Activated CD8-positive, alpha-beta memory T cell treated with anti-CD3 and anti-CD28 coated beads, Interleukin-2, amount 50 U/mL, for 4 hours (primary cell): ENCODE results near the gene ONECUT2.

Source experiments
- DNase-seq: peaks from one replicate; pipeline ENCODE4 v3.0.0-alpha.2; 2020

Gene ONECUT2

DNA sequence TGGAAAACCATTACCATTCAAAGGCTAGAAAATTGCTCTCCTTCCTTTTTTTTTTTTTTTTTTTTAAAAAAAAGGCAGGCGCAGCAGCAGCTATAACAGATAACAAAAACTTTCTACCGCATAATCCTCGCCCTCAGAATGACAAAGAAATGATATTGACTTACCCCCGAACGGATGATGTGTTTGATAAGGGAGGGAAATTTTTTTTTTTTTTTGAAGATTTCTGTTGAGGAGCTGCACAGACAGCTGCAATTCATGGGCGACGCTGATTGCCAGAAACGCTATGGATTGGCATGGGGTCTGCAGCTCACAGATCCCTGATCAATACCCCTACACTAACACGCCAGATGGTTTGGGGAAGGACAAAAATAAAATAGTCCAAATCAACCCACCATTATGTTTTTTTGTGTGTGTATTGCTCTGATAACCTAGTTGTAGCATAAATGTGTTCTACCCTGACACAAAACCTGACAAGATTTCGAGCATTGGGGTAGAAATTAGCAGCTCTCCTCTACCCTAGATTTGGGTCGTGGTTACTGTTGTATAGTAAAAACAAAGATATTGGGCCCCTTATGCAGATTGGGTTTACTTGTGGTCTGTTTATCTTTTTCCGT lies 3.6 kb upstream of the ONECUT2 start:
- no peak for DNase-seq

DNA sequence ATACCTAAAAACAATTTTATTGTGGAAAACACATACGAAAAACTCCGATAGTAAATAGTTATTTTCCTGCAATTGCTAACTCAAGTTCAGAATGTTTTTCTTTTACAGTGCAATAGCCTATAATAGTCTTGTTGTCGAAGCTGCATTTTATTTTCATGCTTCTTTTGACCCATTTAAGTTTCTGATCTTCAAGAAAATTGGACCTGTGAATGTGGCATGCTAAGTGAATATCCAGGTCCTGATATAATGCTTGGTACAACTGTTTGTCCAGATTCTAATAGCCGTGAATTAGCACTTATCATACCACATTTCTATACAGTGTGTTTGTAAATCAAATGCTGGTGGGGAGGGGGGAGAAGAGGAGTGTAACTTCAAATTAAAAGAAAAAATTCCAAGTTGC lies 3.0 kb upstream of the ONECUT2 start:
- no peak for DNase-seq

DNA sequence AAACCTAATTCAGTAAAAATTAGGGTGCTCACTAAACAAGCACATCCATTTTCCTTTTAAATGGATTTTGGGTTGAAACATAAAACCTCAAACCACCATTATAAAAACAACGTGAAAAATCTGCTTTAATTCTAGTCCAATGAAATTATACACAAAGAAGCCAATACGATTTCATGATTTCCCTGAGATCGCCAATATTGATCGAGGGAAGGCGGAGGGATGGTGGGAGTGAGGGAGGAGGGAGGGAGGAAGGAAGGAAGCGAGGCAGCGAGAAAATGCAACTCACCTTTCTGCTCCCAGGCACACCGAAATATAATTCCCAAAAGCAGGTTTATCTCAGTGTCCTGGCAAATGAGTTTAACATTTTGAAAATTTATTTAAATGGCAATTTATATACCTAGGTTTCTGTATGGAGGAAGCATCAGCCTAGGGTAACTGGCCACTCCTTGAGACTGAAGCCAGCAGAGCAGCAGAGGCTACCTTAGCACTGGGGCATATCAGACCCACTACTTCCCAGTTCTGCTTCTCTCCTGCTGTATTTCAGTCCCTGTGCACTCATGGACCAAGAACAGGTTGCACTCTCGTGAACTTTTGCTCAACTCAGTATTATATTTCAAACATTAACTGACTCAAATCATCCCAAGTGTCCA lies 2.3 kb upstream of the ONECUT2 start:
- DNase-seq = no peak

DNA sequence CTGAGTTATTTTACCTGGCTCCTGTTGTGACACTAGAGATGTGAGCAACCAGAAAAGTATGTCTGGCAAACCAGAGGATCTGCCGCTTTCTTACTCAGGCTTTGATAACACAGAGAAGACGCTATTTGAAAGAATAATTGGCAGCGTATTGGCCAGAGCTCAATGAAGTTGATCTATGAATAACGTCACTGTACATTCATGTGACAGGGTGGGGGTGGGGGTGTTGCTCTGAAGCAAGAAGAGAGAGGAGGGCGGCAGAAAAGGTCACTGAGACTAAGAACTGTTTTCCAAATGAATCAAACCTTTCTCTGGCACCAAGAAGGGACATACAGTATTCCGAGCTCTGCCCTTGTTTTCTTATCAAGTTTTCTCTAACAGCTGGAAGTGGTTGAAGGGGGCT lies 1.7 kb upstream of the ONECUT2 start:
- no peak for DNase-seq

DNA sequence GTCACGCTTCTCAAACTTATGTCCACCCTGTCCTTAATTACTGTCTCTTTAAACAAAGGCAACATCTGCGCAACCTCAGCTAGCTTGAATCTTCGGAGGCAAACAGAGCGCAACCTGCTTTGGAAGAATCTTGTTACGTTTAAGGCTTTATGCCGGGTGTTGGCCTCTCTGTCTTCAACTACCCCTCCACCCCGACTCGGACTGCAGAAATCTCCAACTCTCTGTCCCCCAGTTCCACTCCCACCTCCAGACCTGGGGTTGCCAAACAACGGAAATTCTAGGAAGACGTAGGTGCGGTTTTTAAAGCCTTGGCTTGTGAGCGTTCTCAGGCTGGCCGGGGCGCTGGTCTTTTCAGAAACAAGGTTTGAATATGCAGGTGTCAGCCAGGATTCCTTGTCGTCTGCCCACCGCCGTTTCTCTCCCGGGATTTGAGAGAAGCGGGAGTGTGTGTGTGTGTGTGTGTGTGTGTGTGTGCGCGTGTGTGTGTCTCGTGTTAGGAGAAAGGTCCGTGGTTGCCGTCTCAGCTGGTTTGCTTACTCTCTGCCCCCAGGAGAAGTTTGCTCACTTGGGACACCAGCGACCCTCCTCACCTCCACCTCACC lies 1.1 kb upstream of the ONECUT2 start:
- no peak for DNase-seq

DNA sequence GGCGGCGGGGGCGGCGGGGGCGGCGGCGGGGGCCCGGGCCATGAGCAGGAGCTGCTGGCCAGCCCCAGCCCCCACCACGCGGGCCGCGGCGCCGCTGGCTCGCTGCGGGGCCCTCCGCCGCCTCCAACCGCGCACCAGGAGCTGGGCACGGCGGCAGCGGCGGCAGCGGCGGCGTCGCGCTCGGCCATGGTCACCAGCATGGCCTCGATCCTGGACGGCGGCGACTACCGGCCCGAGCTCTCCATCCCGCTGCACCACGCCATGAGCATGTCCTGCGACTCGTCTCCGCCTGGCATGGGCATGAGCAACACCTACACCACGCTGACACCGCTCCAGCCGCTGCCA lies 644 bp downstream of the ONECUT2 start:
- no peak for DNase-seq

DNA sequence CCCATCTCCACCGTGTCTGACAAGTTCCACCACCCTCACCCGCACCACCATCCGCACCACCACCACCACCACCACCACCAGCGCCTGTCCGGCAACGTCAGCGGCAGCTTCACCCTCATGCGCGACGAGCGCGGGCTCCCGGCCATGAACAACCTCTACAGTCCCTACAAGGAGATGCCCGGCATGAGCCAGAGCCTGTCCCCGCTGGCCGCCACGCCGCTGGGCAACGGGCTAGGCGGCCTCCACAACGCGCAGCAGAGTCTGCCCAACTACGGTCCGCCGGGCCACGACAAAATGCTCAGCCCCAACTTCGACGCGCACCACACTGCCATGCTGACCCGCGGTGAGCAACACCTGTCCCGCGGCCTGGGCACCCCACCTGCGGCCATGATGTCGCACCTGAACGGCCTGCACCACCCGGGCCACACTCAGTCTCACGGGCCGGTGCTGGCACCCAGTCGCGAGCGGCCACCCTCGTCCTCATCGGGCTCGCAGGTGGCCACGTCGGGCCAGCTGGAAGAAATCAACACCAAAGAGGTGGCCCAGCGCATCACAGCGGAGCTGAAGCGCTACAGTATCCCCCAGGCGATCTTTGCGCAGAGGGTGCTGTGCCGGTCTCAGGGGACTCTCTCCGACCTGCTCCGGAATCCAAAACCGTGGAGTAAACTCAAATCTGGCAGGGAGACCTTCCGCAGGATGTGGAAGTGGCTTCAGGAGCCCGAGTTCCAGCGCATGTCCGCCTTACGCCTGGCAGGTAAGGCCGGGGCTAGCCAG lies 1.2 kb downstream of the ONECUT2 start:
- DNase-seq = no peak

DNA sequence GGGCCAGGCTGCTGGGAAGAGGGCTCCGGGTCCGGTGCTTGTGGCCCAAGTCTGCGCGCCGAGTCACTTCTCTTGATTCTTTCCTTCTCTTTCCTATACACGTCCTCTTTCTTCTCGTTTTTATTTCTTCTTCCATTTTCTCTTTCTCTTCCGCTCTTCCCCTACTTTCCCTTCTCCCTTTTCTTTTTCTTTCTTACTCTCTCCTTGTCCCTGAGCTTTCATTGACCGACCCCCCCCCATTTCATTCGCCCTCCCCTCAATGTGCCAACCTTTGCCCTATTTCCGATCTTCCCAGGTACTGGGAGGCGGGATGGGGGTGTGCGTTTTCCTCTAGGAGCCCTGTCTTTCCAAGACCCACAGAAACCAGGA lies 1.8 kb downstream of the ONECUT2 start:
- DNase-seq = no peak

DNA sequence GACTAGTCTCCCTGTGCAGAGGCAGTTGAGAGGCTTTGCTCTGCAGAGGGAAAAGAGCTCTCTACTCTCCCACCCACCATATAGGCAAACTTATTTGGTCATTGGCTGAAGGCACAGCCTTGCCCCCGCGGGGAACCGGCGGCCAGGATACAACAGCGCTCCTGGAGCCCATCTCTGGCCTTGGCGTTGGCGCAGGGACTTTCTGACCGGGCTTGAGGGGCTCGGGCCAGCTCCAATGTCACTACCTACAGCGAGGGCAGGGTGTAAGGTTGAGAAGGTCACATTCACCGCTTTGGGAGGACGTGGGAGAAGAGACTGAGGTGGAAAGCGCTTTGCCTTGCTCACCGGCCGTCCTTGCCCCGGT lies 2.2 kb downstream of the ONECUT2 start:
- no peak for DNase-seq

DNA sequence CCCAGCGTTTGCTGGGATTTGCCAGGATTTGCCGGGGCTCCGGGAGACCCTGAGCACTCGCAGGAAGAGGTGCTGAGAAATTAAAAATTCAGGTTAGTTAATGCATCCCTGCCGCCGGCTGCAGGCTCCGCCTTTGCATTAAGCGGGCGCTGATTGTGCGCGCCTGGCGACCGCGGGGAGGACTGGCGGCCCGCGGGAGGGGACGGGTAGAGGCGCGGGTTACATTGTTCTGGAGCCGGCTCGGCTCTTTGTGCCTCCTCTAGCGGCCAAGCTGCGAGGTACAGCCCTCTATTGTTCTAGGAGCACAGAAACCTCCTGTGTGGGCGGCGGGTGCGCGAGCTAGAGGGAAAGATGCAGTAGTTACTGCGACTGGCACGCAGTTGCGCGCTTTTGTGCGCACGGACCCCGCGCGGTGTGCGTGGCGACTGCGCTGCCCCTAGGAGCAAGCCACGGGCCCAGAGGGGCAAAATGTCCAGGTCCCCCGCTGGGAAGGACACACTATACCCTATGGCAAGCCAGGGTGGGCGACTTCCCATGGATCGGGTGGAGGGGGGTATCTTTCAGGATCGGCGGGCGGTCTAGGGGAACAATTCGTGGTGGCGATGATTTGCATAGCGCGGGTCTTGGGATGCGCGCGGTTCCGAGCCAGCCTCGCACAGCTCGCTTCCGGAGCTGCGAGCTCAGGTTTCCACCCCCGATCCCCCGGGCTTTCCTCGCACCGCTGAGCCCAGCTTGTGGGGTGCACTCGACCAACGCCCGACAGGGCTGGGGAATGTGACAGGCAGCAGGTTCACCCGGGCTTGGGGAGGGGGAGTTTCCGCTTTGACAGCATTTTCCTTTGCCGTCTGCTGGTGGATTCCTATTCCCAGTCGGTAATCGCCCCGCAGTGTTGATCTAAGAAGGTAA lies 2.8 kb downstream of the ONECUT2 start:
- no peak for DNase-seq

DNA sequence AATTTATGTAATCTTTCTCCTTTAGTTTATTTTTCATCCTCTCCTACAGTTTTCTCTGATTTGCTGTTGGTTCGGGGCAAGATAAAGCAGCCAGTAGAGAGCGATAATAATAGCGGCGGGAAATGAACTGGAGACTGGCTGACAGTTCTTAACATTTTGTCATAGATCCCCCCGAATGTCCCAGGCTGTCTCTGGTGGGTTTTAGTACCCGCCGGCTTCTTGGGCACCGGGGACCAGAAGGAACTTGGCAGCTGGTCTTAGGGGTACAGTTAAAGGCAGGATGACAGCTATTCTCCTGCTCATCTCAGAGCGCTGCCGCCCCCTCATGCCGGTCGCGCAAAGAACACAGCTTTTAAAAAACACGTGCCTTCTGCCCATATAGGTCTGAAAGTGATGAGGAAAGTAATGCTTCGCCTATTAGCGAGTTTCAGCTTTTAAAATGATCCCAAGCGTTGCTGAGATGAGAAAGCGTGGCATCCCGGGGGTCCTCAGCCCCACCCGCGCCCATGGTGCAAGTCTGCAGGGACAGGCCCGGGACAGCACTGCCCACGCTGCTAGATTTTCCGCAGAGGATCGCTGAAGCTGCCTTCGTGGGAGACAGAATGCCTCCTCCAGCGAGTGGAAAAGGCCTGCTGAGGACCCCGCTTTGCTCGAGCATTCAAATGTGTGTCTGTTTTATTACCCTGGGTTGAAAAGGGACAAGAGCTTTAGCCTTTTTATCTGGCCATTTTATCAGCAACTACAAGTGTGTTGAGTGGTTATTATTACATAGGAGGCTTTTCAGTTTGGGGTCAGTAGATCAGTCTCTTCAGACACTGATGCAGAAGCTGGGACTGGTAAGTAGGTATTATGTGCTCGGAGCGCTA lies 3.8 kb downstream of the ONECUT2 start:
- no peak for DNase-seq

DNA sequence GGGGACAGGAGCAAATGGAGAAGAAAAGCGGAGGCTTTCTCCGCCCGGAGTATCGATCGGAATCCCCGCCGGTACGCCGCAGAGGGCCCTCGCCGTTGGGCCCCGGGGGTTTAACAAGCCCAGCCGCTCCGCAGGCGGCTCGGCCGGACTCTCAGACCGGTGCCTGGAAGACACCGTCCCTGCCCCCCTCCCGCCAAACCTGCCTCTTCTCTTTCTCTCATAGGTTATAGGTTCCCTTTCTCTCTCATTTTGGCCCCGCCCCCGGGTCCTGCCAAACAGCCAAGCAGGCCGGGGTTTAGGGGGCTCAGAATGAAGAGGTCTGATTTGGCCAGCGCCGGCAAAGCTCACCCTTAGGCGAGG lies 4.4 kb downstream of the ONECUT2 start:
- DNase-seq = no peak

DNA sequence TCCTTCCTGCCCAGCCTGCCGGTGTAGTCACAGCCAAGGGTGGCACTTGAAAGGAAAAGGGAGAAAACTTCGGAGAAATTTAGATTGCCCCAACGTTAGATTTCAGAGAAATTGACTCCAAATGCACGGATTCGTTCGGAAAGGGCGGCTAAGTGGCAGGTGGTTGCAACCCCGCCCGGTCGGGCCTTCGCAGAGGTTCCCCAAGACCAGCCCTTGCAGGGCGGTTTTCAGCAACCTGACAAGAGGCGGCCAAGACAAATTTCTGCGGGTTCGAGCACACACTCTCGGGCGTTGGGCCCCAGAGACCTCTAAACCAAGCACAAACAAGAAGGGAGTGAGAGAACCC lies 4.8 kb downstream of the ONECUT2 start:
- DNase-seq = no peak

DNA sequence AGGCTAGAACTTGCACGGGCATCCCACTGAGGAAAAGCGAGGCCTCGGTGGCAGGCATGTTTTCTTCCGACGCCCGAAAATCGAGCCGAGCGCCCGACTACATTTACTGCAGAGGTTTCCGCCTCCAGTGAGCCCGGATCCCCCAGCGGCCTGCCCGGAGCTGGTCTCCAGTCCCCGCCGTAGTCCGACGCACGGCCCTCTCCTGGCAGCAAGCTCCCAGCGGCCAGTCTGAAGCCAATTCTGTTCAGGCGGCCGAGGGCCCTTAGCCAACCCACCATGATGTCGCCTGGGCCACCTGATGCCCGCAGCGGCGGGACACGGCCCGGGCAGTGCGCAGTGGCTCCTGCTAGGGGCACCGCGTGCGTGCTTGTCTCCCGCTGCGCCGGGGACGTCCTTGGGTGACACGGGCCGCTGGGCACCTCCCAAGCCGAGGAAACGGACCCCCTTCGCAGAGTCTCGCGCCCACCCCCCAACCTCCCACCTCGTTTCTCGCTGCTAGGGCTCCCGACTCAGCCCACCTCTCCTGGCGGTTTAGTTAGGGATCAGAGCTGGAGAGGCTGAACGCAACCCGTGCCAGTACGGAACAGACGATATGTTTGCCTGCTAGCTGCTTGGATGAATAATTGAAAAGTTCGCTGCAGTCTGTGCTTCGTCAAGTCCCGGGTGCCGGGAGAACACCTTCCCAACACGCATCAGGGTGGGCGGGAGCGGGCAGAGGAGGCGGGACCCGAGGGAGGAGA lies 5.3 kb downstream of the ONECUT2 start:
- no peak for DNase-seq

DNA sequence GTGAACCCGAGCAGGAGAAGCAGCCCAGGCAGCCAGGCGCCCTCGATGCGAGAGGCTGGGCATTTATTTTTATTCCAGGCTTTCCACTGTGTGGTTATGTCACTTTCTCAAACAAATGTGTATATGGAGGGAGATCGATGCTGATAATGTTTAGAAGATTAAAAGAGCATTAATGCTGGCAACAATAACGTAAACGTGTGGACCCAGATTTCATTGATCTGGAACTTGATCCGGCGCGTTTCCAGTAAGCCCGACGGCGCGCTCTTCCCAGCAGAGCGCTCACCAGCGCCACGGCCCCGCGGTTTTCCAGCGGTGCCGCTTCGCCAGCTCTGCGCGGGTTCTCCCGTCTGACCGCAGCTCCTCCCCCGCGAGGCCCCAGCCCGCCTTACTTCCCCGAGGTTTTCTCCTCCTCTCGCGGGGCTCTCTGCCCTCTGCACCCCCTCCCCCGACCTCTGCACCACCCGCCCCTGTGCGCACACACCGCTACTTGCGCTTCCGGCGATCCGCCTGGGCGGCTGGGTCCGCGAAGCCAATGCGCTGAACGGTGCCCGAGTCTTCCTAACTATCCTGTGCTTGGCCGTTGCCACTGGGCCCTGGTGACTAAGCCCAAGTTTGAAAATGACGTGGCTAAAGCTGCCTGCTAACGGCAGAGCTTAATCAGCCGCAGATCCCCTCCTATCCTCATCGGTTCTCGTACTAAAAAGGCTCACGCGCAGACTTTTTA lies 6.1 kb downstream of the ONECUT2 start:
- DNase-seq = no peak

DNA sequence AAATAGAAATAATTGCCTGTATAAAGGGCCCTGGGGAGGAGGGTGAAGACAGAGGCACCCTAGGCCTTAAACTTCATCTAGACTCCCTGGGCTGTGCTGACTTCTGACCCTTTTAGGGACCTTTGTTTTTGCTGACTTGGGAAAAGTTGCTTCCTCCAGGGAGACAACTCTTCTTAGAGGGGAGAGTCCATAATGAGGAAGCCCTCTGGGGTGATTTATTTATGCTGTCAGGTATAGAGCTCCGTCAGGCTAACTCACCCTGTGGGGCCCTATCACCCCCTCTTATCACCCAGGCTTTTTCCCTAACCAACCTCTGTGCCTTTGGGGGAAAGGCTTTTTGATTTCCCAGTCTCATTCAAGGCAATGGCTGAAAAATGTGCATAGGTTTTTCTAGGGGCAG lies 8.1 kb downstream of the ONECUT2 start:
- no peak for DNase-seq

DNA sequence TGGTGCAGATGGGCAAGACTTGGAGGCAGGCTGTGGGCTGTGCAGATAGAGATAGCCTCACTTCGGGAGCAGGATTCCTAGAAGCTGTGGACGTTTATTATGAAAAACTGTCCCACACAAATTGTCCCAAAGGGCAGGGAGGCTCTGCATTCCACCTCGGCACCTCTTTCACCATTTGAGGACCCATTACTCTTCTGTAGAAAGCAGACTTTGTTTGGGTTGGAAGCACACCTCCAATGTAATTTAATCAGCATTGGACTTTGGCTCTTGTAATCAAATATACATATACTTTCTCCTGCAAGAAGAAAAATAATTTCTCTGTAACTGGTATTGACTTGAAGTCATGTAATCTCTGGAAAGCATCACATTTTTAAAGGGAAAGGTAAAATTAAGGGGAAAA lies 8.5 kb downstream of the ONECUT2 start:
- DNase-seq = no peak

DNA sequence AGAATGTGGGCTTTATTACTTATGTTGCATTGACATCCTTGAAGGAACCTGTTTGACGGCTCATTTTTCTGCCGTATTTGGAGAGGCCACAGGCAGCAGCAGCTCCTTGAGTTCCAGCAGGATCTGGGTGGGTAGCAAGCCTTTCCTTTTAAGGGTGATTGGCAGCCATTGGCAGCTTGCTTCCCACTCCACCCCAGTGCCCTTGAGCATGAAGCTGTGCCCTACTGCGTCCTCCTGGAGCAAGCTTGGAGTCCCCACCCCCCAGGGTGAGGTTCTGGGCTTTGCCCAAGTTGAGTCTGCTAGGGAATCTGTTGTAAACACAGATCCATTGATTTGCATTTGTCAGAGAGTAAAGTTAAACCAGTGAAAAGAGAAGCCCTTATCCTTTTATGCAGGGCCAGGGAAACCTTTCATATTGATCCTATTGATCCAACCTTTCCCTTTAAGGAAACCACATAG lies 9.2 kb downstream of the ONECUT2 start:
- no peak for DNase-seq

DNA sequence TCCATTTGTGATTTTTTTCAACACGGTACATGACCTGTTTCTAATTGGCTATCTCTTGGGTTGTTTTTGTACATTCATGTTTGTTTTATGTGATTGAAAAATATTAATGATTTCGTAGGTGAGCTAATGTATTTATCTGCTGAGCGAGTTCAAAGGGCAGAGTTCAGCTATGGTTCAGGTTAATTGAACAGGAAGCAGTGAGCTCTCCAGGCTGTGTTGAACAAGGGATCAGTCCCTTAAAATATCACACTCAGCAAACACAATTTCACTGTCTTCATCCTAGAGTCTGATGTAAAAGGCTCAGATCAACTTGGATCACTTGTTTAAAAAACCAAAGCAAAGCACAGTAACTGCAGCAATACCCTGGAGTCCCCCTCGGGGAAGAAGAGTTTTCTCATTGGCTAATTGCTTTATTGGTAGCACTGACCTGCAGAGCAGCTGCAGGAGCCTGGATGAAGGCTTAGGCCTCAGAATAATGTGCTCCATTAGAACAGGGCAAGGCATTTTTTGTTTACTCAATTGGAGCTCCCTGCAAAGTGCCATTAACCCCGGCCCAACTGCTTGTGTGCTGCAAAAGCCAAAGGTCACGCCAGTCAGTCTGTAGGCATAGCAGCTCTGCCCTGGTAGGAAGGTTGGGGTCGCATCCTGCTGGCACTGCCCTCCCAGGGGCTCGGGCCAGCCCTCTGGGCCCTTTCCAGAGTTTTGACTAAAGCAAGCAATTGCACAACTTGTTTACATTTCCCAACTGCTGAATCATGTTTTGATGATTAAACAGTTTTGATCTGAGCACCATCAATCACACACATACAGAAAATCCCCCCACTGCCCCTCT lies 10.5 kb downstream of the ONECUT2 start:
- DNase-seq = no peak

DNA sequence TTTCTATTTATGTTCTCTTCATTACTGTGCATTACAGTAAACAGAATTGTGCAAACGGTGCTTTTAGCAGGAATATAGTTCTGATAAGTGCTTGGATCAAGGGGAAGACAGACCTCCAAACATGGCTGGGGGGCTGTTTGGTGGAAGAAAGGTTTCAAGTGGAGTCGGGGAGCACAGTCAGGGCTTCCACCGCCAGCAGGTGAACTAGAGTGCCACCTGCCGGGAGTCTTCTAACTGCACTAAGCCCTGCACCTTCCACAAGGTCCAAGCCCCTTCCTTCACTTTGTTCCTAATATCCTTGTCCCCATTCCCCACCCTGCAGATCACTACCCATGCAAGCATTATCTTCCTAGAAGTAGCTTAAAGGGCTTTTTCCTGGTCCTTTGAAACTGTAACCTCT lies 11.1 kb downstream of the ONECUT2 start:
- DNase-seq = no peak
